ENCODE results near the gene EDAR.
A peak's percentile ranks its signal among the peaks of the same experiment; 100 is the strongest.

EDAR gene

GRCh38 chr2:108894766-108895165 lies 94.3 kb downstream of the EDAR start:
- H3K4me3 ChIP-seq (ENCODE audit: low read depth, low read length), result no peak overlapping the region
- no peak for TF ChIP-seq CTCF (conservative IDR thresholded peaks at IDR 0.05; ENCODE audit: low read depth, low read length)
- DNase-seq (ENCODE audit: low read depth), result no peak

- no peak for TF ChIP-seq CTCF (conservative IDR thresholded peaks at IDR 0.05; ENCODE audit: low read depth, low read length)
- no peak for DNase-seq (ENCODE audit: low read depth)
Observed at GRCh38 chr2:108893277-108893676, 95.7 kb downstream of the EDAR start.

GRCh38 chr2:108889907-108890306 lies 99.1 kb downstream of the EDAR start:
- TF ChIP-seq CTCF (conservative IDR thresholded peaks at IDR 0.05; ENCODE audit: low read depth, low read length), result no peak

More at GRCh38 chr2:108893277-108893676, 95.7 kb downstream of the EDAR start:
- no peak overlapping the region for H3K4me3 ChIP-seq (ENCODE audit: low read depth, low read length)

GRCh38 chr2:108884619-108885018 lies 104.4 kb downstream of the EDAR start:
- no peak overlapping the region for H3K4me3 ChIP-seq (ENCODE audit: low read depth, low read length)

More at GRCh38 chr2:108889907-108890306, 99.1 kb downstream of the EDAR start:
- DNase-seq (ENCODE audit: low read depth), result no peak
- H3K4me3 ChIP-seq (ENCODE audit: low read depth, low read length), result no peak overlapping the region

GRCh38 chr2:108878276-108878675 lies 110.7 kb downstream of the EDAR start:
- TF ChIP-seq CTCF (conservative IDR thresholded peaks at IDR 0.05; ENCODE audit: low read depth, low read length), result no peak
- no peak for DNase-seq (ENCODE audit: low read depth)
- no peak overlapping the region for H3K4me3 ChIP-seq (ENCODE audit: low read depth, low read length)

More at GRCh38 chr2:108884619-108885018, 104.4 kb downstream of the EDAR start:
- DNase-seq (ENCODE audit: low read depth), result peak; percentile 4
- no peak for TF ChIP-seq CTCF (conservative IDR thresholded peaks at IDR 0.05; ENCODE audit: low read depth, low read length)

GRCh38 chr2:108877506-108877905 lies 111.5 kb downstream of the EDAR start:
- H3K4me3 ChIP-seq (ENCODE audit: low read depth, low read length), result no peak overlapping the region
- no peak for DNase-seq (ENCODE audit: low read depth)
- TF ChIP-seq CTCF (conservative IDR thresholded peaks at IDR 0.05; ENCODE audit: low read depth, low read length), result peak; percentile 14

- peak; percentile 8 for DNase-seq (ENCODE audit: low read depth)
- no peak overlapping the region for H3K4me3 ChIP-seq (ENCODE audit: low read depth, low read length)
- TF ChIP-seq CTCF (conservative IDR thresholded peaks at IDR 0.05; ENCODE audit: low read depth, low read length), result no peak
Observed at GRCh38 chr2:108870069-108870644, 118.9 kb downstream of the EDAR start.

All from choroid plexus epithelial cell (primary cell).